HG02798 (cell line): ENCODE measurements around the gene ARHGEF33.

ENCODE experiments used
- ATAC-seq: cut with Tn5 transposase; IDR thresholded peaks from one replicate; pipeline ENCODE4 v1.9.1; 2021; ENCODE audit warnings: mild to moderate bottlenecking; ENCODE audit not compliant: unreplicated experiment, poor library complexity

Gene ARHGEF33

DNA sequence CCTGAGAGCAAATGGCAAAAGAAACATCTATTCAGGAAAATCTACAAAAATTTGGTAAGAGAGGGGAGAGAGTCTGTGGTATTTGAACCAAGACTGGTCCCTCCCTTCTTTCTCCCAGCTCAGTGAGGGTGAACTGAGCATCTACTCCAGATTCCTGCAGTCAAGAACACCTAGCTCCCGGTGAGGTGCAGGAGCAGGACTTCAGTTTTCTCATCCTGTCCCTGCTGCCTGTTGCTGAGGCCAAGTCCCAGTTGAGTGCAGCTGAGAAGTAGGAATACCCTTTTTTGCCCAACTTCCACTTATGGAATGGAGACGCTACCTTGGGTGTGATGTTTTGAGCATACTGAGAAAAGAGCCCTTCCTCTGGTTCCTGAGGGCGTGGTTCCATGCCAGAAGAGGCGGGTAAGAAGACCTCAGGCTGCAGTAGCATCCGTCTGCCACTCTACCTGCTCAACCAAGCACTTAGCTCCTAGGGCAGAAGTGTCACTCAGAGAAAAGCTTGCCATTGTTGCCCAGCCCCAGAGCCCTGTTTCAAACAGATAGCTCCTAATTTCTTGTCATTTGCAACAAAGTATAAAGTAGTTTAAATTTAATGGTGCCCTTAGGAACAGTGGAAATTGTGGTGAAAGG, 118.3 kb downstream of the ARHGEF33 start:
- ATAC-seq, result no peak

DNA sequence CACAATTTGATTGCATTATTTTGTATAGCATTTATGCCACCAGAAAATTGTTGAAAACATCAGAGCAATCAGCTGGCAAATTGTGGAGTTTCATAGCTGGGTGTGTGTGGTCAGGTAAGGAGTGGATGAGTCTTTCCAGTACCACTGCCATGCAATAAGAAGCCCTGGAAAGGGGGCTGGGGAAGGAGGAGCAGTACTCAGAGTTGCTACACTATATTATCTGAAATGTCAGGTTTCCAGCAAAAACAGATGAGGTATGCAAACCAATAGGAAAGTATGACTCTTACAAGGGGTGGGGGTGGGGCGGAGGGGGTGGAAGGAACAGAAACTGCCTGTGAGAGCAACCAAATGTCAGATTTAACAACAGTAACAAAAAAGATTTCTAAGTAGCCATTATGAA, 119.0 kb downstream of the ARHGEF33 start:
- ATAC-seq, result no peak

DNA sequence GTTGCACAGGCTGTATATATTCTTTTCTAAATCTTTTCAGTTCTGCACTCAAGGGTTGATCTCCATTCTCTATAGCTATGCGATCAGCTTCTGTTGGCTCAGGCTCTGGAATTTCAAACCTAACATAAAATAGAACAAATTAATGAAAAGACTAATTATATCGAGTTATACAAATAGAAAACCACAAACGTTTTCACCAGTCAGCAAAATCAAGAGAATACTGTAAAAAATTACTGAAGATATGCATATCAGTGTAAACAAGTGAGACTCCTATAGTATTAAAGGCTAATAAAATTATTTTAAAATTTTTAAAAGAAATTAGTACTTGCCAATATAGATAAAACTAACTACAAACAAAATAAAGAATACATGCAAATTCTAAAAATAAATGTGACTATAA, 124.2 kb downstream of the ARHGEF33 start:
- ATAC-seq, result no peak

DNA sequence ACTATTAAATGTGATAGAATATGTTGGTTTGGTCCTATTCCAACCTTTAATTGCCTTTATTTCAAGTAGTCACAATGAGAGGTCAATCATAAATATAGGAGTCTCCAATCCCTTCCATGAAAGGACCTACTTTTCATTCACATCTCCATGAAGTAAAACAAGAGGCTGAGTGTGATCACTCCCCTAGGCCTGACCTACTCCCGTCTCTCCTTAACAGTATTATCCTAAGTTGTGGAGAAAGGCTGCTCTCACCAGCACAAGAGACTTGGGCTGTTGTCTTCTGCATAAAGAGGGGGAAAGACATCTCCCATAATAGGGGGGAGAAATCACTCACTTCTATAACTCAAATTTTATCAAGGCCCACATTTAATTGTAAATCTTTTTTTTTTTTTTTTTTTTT, 125.7 kb downstream of the ARHGEF33 start:
- ATAC-seq, result no peak

DNA sequence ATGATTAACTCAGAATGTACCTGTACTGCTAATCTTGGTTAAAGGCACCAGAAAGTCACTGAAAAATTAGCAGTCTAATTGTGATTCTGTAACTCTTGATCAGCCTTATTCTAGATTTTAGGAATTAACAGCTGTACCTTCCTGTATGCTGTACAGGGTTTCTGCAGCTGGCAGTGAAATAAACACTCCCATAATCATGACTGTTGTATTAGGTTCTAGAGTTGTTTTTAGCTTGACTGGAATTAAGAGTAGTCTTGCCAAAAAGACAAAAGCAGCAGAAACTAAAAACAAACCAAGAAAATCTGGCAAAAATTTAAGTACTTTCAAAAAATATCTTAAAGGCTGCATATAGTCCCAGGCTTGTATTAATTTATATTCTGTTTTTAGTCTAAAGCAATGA, 127.7 kb downstream of the ARHGEF33 start:
- no peak for ATAC-seq

DNA sequence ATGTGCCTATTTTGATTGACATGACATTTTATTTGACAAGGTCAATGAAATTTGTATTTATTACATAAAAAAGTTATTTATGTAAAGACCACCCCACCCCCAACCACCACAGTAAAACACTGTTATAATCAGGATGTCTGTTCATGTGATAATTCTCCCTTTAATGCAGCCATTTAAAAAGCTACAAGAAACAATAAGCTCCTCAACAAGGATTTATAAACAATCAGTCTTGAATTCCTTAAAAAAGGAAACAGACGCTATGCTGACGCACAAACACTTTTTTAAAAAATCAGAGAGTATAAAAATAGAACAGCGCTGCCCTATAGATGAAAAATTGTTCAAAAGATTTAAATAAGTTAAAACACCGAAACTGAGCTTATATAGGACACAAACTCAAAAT, 129.0 kb downstream of the ARHGEF33 start:
- ATAC-seq, result no peak

DNA sequence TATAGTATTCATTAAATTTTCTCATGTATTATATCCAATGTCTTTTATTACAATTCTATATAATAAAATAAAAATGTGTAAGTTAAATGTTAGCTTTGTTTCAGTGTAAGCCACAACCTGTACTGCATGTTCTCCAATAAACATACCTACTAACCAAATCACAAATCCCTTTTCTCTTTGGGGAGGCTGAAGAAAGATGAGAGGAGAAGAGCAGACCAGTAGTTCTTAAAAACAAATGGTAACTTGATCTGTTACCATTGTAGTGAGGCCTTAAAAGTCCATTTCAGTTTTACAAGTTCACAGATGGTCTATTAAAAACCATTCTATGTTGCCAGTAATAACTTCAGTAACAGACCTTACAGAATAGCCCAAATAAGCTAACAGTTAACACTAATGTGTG, 130.7 kb downstream of the ARHGEF33 start:
- ATAC-seq, result no peak

DNA sequence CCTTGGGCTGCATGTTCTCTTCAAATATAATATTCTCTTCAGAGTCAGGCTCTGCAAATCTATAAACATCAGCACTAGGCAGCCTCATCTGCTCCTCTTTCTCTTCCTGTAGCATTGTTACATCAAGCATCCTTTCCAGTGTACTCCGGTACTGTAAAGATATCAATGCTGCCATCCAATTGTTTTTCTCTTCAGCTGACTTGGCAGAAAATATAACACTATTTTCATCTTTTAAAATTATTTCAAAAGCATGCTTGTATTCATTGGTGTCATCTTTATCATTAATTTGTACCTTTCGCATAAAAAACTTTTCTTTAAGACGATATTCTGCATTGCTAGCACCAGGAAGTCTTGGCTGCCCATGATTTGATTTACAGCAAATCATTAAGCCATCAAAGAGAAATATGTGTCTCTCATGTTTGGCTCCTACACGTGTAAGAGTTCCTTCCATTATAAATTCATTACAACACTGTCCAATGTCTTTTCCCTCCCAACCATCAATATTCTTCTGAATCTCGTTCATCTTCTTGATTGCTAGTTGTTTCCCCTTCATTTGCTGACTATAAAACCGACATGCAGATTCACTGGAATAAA, 133.1 kb downstream of the ARHGEF33 start:
- ATAC-seq, result no peak

DNA sequence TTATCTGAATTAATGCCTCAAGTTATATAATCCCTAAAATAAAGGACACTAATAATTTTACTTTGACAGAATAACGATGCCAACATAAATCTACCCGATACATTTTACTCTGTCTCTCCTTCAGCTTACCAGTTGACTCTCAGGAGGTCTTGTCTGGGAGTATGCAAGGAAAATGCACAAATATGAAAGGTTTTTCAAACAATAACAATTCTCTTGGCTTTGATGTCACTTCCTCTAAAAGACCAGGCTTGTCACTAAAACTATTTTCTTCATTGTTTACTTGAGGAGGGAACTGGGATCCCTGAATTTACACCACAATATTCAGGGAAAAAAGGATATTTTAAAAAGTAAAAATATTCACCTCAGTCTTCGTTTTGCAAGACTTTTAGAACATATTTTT, 134.0 kb downstream of the ARHGEF33 start:
- ATAC-seq, result no peak

DNA sequence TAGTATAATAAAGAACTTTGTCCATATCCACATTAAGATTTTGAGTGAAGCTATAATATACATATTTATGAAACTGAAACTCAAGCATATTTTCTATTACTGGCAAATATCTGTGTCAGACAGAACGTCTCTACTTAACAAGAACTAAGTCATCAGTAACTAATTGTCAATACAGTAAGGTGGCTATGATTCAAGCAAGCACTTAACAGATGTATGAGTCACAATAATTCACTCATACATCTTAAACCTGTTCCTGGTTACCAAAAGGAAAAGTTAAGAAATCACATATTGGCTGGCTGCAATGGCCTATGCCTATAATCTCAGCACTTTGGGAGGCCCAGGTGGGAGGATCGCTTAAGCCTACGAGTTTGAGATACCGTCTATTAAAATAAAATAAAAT, 135.2 kb downstream of the ARHGEF33 start:
- no peak for ATAC-seq
